ENCODE data around the gene CSRP3. TPM values are rescaled to one million over a fixed set of nuclear protein-coding genes. Genes with fewer than 3 reads are reported as not detected.

Gene CSRP3
- total RNA-seq, 4 donors from 2014 or later = 2.2 to 300 (median 89.5) TPM

DNA sequence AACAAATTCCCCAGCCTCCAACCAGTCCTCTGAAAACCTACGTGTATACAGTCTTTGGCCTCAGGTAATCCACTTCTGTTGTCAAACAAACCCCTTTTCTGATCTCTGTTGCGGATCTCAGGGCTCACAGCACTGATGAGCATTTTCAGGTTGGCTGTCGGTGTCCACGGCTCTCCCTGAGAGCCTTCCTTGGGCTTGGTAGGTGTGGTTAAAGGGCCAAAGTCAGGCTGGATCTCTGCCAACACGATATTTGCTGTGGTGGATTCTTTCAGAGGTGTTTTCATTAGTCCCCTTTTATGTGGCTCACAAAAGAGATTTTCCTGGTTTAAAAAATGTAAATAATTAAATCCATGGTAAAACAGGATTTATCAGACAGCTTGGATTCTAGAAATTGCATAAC, 36.0 kb upstream of the CSRP3 start:
- peak overlapping the region; percentile 71 to 88 (median 74) for H3K27ac ChIP-seq
- intact Hi-C loops (cut with DNase I; ENCODE audit: low total_unique reads) (no loop called here), in situ Hi-C loops (cut with MboI; ENCODE audit: low sequenced_read_pairs in 4 of 4) (no loop called here)
- peaks cover 56 to 65% of the 10 kb centered on the region in 2 donors for H3K4me1 ChIP-seq
- TF ChIP-seq, protein P1, sequence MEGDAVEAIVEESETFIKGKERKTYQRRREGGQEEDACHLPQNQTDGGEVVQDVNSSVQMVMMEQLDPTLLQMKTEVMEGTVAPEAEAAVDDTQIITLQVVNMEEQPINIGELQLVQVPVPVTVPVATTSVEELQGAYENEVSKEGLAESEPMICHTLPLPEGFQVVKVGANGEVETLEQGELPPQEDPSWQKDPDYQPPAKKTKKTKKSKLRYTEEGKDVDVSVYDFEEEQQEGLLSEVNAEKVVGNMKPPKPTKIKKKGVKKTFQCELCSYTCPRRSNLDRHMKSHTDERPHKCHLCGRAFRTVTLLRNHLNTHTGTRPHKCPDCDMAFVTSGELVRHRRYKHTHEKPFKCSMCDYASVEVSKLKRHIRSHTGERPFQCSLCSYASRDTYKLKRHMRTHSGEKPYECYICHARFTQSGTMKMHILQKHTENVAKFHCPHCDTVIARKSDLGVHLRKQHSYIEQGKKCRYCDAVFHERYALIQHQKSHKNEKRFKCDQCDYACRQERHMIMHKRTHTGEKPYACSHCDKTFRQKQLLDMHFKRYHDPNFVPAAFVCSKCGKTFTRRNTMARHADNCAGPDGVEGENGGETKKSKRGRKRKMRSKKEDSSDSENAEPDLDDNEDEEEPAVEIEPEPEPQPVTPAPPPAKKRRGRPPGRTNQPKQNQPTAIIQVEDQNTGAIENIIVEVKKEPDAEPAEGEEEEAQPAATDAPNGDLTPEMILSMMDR (IDR thresholded peaks at IDR 0.05 in 4 of 5, conservative IDR thresholded peaks at IDR 0.05 in 1 of 5) = no peak
- peaks cover 15 to 17% (median 15%) of the 10 kb centered on the region in 3 donors for H3K27me3 ChIP-seq
- ATAC-seq = no peak
- no peaks in the 10 kb centered on the region for H3K9me3 ChIP-seq
- no peak for DNase-seq
- H3K36me3 ChIP-seq = no peaks in the 10 kb centered on the region
- peak overlapping the region; percentile 19 to 34 (median 28) for H3K4me3 ChIP-seq

DNA sequence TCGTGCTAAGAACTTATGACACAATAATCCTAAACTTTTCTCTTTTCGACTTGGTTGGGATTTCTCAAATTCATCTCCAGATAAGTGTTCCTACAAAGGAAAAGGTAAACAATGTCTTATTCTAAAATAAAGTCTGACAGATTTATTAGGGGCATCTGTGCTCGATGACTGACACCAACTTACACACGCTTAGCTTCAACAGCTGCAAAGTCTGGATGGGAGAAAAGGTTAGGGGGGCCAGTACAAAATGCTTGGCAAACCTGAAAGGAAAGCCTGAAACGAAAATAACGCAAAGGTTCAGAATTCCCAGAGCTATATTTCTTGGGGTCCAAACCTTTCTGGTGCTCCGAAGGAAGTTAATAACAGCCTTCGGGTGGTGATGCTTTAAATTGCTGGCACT, 35.6 kb upstream of the CSRP3 start:
- Histone ChIP-seq H3K36me3 (no peaks in the 10 kb centered on the region), H3K9me3 (no peaks in the 10 kb centered on the region), H3K27me3 (peaks cover 11 to 13% (median 11%) of the 10 kb centered on the region in 3 donors), H3K27ac (peak overlapping the region; percentile 71 to 88 (median 74)), H3K4me1 (peaks cover 59 to 69% of the 10 kb centered on the region in 2 donors), H3K4me3 (peak overlapping the region; percentile 19 to 34 (median 28))
- no peak for DNase-seq
- intact Hi-C loops (cut with DNase I; ENCODE audit: low total_unique reads) (no loop called here), in situ Hi-C loops (cut with MboI; ENCODE audit: low sequenced_read_pairs in 4 of 4) (no loop called here)
- no peak for ATAC-seq
- TF ChIP-seq, protein P1 (IDR thresholded peaks at IDR 0.05 in 4 of 5, conservative IDR thresholded peaks at IDR 0.05 in 1 of 5) = no peak
- TF ChIP-seq POLR2A (IDR thresholded peaks at IDR 0.05) = no peak

- Histone ChIP-seq H3K4me3 (no peak overlapping the region), H3K27me3 (no peaks in the 10 kb centered on the region), H3K27ac (peak overlapping the region; percentile 71 to 88 (median 73)), H3K9me3 (no peaks in the 10 kb centered on the region), H3K4me1 (peaks cover 44 to 64% of the 10 kb centered on the region in 2 donors), H3K36me3 (no peaks in the 10 kb centered on the region)
- in situ Hi-C loops (cut with MboI; ENCODE audit: low sequenced_read_pairs in 4 of 4) (no loop called here), intact Hi-C loops (cut with DNase I; ENCODE audit: low total_unique reads) (no loop called here)
- TF ChIP-seq, protein P1 (IDR thresholded peaks at IDR 0.05 in 4 of 5, conservative IDR thresholded peaks at IDR 0.05 in 1 of 5) = no peak
- TF ChIP-seq POLR2A (IDR thresholded peaks at IDR 0.05) = no peak
- ATAC-seq (peak; percentile 69 to 82), DNase-seq (no peak)
Observed at GRCh38 chr11:19234231-19234817, 32.5 kb upstream of the CSRP3 start.

GRCh38 chr11:19232910-19233503, 31.2 kb upstream of the CSRP3 start:
- Histone ChIP-seq H3K36me3 (no peaks in the 10 kb centered on the region), H3K27me3 (no peaks in the 10 kb centered on the region), H3K27ac (peak overlapping the region; percentile 71 to 88 (median 73)), H3K4me3 (no peak overlapping the region), H3K4me1 (peaks cover 42 to 64% of the 10 kb centered on the region in 2 donors), H3K9me3 (no peaks in the 10 kb centered on the region)
- intact Hi-C loops (cut with DNase I; ENCODE audit: low total_unique reads) (loop anchor here (1.0 kb wide), 1 partner anchor 31 kb away; no protein-coding TSS in a partner anchor), in situ Hi-C loops (cut with MboI; ENCODE audit: low sequenced_read_pairs in 4 of 4) (no loop called here)
- TF ChIP-seq, protein P1 (IDR thresholded peaks at IDR 0.05 in 4 of 5, conservative IDR thresholded peaks at IDR 0.05 in 1 of 5) = no peak
- ATAC-seq (peak; percentile 75 to 79), DNase-seq (peak in 1 of 2 donors; percentile 32)

Measured in gastrocnemius medialis (tissue), 4 donors.